Hepatocyte (in vitro differentiated cells): ENCODE measurements around the gene TUBB2B.

Experiments used
- EZH2 ChIP-seq: fragments of 200-600 bp; sonication (generic); IDR thresholded peaks from 2 replicates; pipeline ENCODE4 v1.6.1; 2016; ENCODE audit warnings: antibody characterized with exemption, mild to moderate bottlenecking, borderline replicate concordance
- EZH2phosphoT487 ChIP-seq: fragments of 200-600 bp; sonication (generic); IDR thresholded peaks from one replicate; pipeline ENCODE4 v1.6.1; 2018; ENCODE audit warnings: antibody characterized with exemption, mild to moderate bottlenecking, low read depth, moderate library complexity; ENCODE audit not compliant: unreplicated experiment, severe bottlenecking
- TF ChIP-seq, protein P1 (sequence below): fragments of 200-600 bp; sonication (generic); IDR thresholded peaks from 2 replicates; pipeline ENCODE4 v1.5.1; 2016; ENCODE audit warnings: antibody characterized with exemption, mild to moderate bottlenecking; ENCODE audit not compliant: poor library complexity

DNA sequence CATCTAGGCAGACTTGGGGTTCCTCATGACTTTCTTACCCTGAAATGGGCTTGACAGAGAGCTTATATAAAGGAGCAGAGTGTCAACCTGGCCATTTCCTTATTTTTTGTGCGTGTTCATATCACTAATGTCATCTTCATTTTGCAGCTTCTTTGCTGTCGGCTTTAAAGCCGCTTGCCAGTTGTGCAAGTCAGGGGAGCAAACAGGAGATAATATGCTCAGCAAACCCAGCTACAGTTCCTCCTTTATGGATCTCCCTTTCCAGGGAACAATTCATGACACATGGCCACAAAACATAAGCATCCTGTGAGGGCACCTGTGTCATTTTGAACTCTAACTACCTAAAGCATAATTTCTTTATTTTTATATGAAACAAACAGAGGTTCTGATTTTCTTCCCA is 6.5 kb upstream of the TUBB2B start:
- TF ChIP-seq, protein P1, sequence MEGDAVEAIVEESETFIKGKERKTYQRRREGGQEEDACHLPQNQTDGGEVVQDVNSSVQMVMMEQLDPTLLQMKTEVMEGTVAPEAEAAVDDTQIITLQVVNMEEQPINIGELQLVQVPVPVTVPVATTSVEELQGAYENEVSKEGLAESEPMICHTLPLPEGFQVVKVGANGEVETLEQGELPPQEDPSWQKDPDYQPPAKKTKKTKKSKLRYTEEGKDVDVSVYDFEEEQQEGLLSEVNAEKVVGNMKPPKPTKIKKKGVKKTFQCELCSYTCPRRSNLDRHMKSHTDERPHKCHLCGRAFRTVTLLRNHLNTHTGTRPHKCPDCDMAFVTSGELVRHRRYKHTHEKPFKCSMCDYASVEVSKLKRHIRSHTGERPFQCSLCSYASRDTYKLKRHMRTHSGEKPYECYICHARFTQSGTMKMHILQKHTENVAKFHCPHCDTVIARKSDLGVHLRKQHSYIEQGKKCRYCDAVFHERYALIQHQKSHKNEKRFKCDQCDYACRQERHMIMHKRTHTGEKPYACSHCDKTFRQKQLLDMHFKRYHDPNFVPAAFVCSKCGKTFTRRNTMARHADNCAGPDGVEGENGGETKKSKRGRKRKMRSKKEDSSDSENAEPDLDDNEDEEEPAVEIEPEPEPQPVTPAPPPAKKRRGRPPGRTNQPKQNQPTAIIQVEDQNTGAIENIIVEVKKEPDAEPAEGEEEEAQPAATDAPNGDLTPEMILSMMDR, result no peak
- TF ChIP-seq EZH2 (no peak), EZH2phosphoT487 (no peak)
